Mucosa of descending colon (tissue), 3 donors: ENCODE results near the gene C3AR1. TPM values are rescaled to one million over a fixed set of nuclear protein-coding genes. Genes with fewer than 3 reads are reported as not detected.
"Not testable (repeated sequence)": the region's sequence is repeated elsewhere in the genome, so short reads cannot be mapped to it uniquely, and the experiment has no call there.

Experiments
- ATAC-seq: fragments of 200-7000 bp; cut with Tn5 transposase; one replicate; pipeline ENCODE4 v1.9.1; 2020; ENCODE audit warnings: mild to moderate bottlenecking, moderate library complexity
- DNase-seq, 3 donors: peaks; one replicate each; pipeline ENCODE4 v3.0.0-alpha.2; 2020
- H3K36me3 ChIP-seq: fragments of 200-600 bp; one replicate; pipeline ENCODE4 v1.8.0; 2021; ENCODE audit warnings: low read depth, mild to moderate bottlenecking
- H3K4me1 ChIP-seq: fragments of 200-600 bp; one replicate; pipeline ENCODE4 v1.8.0; 2021; ENCODE audit warnings: low read depth, mild to moderate bottlenecking
- H3K4me3 ChIP-seq: fragments of 200-600 bp; one replicate; pipeline ENCODE4 v1.8.0; 2021; ENCODE audit warnings: mild to moderate bottlenecking
- H3K9me3 ChIP-seq: fragments of 200-600 bp; one replicate; pipeline ENCODE4 v1.8.0; 2021; ENCODE audit warnings: mild to moderate bottlenecking
- intact Hi-C, 2 donors: fragments of 100-400 bp; cut with DNase I in 1 of 2; cut with micrococcal nuclease in 1 of 2; formaldehyde crosslinking; loops; one replicate each; pipeline versions ENCODE4 v1.11.0 to v1.11.1; 2022; cut with DNase I, micrococcal nuclease
- long read RNA-seq, 2 donors: library from polyadenylated mRNA; unstranded; transcript quantifications; one replicate each; pipeline ENCODE4 v2.0.0, GENCODE V29; 2019 to 2021
- total RNA-seq, 3 donors: library from RNA; stranded (reverse); fragmentation: NEBNext Ultra II Directional in 2 of 3; extraction: Animal tissue kit (Norgen Biotek cat#: 25700) in 2 of 3; gene quantifications; one replicate each; pipeline versions ENCODE4 v1.2.1 to v1.2.4, GENCODE V29; 2021 to 2023
- TF ChIP-seq, protein P1 (sequence below): fragments of 200-600 bp; IDR thresholded peaks from one replicate; pipeline ENCODE4 v1.8.0; 2022; ENCODE audit warnings: antibody characterized with exemption, mild to moderate bottlenecking
- donor health status: DM: no; HTN: no; CAD: no; lungs with moderate emphysema.
- donor health status: DM: no; HTN: no; CAD: no.
- donor health status: DM: no; HTN: yes; CAD: no.

Gene C3AR1
- total RNA-seq = 10 to 100 TPM in 2 of 3 donors, 1 to 10 TPM in 1; 2.8 to 15.5 (median 12.5) TPM
- long read RNA-seq, donor 1, transcript C3AR1-201 (2 exons, 2,088 nt) = major isoform, 8 of 9 reads
- long read RNA-seq, donor 1, partial matches to known transcripts = 1 of 9 reads
- long read RNA-seq, donor 1, other reads (novel, unspliced or antisense) = 0 of 9 reads
- long read RNA-seq, donor 2, partial matches to known transcripts = 0 of 3 reads
- long read RNA-seq, donor 2, other reads (novel, unspliced or antisense) = 1 of 3 reads

DNA sequence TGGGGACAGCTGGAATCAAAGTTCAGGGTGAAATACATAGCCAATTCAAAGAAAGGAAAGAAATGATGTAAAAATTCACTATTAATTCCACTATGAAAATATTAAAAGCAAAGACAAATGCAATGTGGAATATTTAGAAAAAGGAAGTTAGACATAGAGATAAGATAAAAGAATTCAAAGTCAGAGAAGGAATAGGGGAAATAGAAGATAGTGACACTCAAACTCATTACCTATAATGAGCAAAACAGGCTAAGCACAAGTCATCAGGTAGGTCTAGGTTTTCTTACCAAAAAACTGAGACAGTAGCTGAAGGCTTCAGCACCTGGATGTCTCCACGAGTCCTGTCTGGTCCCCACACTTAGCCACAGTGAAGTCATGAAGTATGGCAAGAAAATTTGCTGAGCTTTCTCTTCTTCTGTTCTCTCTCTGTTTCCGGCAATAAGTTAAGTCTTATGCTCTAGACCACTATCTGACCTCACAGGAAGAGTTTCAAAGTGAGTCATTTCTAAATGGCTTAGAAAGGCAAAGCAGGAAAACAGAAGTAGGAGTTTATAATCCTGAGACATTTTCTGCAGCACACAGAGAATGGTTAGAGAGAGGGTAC is at the start of gene C3AR1:
C3AR1 (minus strand) TSS at position 369 of the 604 bp plus-strand sequence. CDS start 6,174 bp downstream, outside the sequence.
- peak in 1 of 3 donors; percentile 41 for DNase-seq
- Histone ChIP-seq H3K9me3 (no peaks in the 10 kb centered on the region), H3K4me3 (no peak within 1 kb of the TSS), H3K4me1 (no peaks in the 10 kb centered on the region), H3K36me3 (no peaks in the 10 kb centered on the region)
- intact Hi-C loops = no loop called here
- TF ChIP-seq, protein P1, sequence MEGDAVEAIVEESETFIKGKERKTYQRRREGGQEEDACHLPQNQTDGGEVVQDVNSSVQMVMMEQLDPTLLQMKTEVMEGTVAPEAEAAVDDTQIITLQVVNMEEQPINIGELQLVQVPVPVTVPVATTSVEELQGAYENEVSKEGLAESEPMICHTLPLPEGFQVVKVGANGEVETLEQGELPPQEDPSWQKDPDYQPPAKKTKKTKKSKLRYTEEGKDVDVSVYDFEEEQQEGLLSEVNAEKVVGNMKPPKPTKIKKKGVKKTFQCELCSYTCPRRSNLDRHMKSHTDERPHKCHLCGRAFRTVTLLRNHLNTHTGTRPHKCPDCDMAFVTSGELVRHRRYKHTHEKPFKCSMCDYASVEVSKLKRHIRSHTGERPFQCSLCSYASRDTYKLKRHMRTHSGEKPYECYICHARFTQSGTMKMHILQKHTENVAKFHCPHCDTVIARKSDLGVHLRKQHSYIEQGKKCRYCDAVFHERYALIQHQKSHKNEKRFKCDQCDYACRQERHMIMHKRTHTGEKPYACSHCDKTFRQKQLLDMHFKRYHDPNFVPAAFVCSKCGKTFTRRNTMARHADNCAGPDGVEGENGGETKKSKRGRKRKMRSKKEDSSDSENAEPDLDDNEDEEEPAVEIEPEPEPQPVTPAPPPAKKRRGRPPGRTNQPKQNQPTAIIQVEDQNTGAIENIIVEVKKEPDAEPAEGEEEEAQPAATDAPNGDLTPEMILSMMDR = no peak
- peak; percentile 86 for ATAC-seq

DNA sequence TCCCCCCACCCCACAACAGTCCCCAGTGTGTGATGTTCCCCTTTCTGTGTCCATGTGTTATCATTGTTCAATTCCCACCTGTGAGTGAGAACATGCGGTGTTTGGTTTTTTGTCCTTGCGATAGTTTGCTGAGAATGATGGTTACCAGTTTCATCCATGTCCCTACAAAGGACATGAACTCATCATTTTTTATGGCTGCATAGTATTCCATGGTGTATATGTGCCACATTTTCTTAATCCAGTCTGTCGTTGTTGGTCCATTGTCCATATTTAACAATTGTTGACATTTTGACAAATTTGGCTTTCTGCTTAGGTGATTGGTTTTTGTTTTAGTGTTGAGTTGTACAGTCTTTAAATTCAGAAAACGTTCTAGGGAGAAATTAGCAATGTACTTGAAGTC is 47.0 kb upstream of the C3AR1 start:
- DNase-seq, H3K4me1 ChIP-seq, H3K36me3 ChIP-seq, H3K9me3 ChIP-seq, H3K4me3 ChIP-seq, intact Hi-C loops, ATAC-seq: not testable (repeated sequence)

DNA sequence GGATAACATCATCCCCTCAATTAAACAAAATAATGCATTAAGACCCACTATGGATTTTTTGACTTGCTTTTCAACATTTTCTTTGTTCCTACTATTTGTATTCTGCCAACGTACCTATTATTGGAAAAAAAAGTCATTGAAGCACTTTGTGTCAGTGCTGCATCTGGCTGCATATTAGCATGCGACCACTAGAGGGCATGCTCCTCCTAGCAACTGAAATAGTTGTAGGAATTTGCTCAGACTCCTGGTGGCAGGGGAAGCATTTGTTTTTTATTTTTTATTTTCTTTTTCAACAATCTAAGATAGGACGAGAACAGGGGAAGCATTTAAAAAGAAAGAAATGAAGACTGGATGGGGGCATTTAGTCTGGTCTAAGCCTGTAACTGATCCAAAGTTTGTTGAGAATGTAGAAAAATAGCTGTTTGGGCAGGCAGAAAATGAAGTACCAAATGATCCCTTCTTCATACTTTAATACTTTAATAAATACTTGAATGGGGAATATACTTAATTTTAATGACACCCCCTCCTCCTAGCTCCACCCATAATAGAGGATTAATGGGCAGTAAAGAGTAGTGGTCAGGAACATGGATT is 42.7 kb upstream of the C3AR1 start:
- Histone ChIP-seq H3K9me3 (peaks cover 7% of the 10 kb centered on the region), H3K4me3 (no peak overlapping the region), H3K36me3 (no peaks in the 10 kb centered on the region), H3K4me1 (no peaks in the 10 kb centered on the region)
- ATAC-seq (peak; percentile 82), DNase-seq (peak in 2 of 3 donors; percentile 73 to 87)
- intact Hi-C loops = no loop called here
- TF ChIP-seq, protein P1 = peak; percentile 93

DNA sequence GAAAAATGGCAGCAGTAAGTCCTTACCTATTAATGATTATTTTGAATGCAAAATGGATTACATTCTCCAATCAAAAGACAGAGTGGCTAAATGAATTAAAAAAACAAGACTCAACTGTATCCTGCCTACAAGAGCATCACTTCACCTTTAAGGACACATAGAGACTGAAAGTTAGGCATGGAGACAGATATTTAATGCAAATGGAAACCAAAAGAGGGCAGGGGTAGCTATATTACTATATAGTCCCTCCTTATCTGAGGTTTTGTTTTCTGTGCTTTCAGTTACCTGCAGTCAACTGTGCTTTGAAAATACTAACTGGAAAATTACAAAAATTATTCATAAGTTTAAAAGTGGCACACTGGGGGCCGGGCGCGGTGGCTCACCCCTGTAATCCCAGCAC is 33.1 kb upstream of the C3AR1 start:
- intact Hi-C loops = no loop called here
- Histone ChIP-seq H3K9me3 (no peaks in the 10 kb centered on the region), H3K4me3 (no peak overlapping the region), H3K4me1 (no peaks in the 10 kb centered on the region), H3K36me3 (no peaks in the 10 kb centered on the region)
- TF ChIP-seq, protein P1 = no peak
- DNase-seq (no peak), ATAC-seq (no peak)

DNA sequence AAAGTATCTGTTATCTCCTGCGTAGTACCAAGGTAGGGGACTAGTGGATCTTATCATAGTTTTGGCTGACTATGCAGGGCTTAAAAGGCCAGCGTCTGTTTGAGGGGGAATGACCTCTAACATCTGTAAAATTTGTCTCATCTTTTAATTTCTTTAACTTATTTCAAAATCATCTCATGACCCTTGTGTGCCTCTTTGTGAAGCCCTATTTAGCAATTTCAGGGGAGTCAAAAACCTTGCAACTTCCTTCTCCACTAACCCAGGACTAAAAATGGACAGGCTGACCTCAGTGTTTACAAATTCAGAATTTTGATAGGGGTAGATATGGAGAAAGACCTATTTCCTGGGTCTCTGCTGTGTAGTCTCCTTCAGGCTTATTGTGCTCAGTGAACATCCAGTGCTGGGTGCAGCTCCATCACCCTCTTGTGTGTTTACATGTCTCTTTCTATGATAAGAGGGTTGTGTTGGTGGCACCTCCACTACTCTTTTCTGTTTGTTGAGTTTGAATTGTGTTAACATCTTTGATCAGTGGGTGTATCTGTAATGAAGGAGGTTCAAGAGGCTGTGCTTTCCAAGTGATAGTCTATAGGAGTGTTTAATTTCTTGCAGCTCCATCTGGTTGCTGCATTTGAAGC is 30.2 kb upstream of the C3AR1 start:
- H3K36me3 ChIP-seq = peaks cover 4% of the 10 kb centered on the region
- H3K4me1 ChIP-seq = no peaks in the 10 kb centered on the region
- no peak for ATAC-seq
- intact Hi-C loops = no loop called here
- H3K9me3 ChIP-seq = no peaks in the 10 kb centered on the region
- TF ChIP-seq, protein P1 = no peak
- no peak overlapping the region for H3K4me3 ChIP-seq
- DNase-seq = no peak

DNA sequence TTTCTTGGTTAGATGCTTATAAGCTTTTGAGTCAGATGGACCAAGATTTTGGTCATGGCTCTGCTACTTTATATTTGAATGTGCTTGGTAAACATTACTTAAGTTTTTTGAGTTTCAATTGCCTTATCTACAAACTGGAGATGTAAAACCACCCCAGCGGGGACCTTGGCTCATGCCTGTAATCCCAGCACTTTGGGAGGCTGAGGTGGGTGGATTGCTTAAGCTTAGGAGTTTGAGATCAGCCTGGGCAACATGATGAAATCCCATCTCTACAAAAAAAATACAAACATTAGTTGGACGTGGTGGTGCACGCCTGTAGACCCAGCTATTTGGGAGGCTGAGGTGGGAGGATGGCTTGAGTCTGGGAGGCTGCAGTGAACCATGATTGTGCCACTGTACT is 27.1 kb upstream of the C3AR1 start:
- DNase-seq (no peak), ATAC-seq (no peak)
- Histone ChIP-seq H3K9me3 (no peaks in the 10 kb centered on the region), H3K4me1 (no peaks in the 10 kb centered on the region), H3K4me3 (no peak overlapping the region), H3K36me3 (peaks cover 7% of the 10 kb centered on the region)
- intact Hi-C loops = no loop called here
- TF ChIP-seq, protein P1 = no peak
